Left renal cortex interstitium (tissue), 4 donors: ENCODE data around the gene TMOD2. TPM values are rescaled to one million over a fixed set of nuclear protein-coding genes. Genes with fewer than 3 reads are reported as not detected.

ENCODE experiments used
- DNase-seq, 4 donors: peaks; one replicate each; pipeline ENCODE4 v3.0.0-alpha.2; 2013; ENCODE audit warnings: low read depth in 4 of 4, low spot score in 2 of 4, missing footprints in 1 of 4
- polyA plus RNA-seq, 4 donors: library from polyadenylated mRNA; unstranded; fragments of 120-200 nt; gene quantifications; one replicate each; pipeline ENCODE4 v1.2.1, GENCODE V29; 2013; ENCODE audit not compliant: insufficient read length in 4 of 4

Gene TMOD2
- 1 to 10 TPM; 4.0 to 5.8 (median 4.3) TPM for polyA plus RNA-seq

- DNase-seq, result no peak
These were observed at the start of gene TMOD2 for GRCh38 chr15:51750792-51751696. Gene TMOD2, plus strand, starts transcription at chr15:51751597. Its CDS starts 14,845 bp downstream, at chr15:51766442.

- no peak for DNase-seq
These were observed 48.7 kb upstream of the TMOD2 start for GRCh38 chr15:51702710-51703109.

- no peak for DNase-seq
These were observed 45.1 kb upstream of the TMOD2 start for GRCh38 chr15:51706291-51706690.

GRCh38 chr15:51706926-51707608 is 44.3 kb upstream of the TMOD2 start:
- no peak for DNase-seq

GRCh38 chr15:51708013-51708412 is 43.4 kb upstream of the TMOD2 start:
- DNase-seq, result no peak

GRCh38 chr15:51709031-51709430 is 42.4 kb upstream of the TMOD2 start:
- DNase-seq, result no peak

GRCh38 chr15:51714162-51714561 is 37.2 kb upstream of the TMOD2 start:
- DNase-seq, result no peak

GRCh38 chr15:51714911-51715310 is 36.5 kb upstream of the TMOD2 start:
- no peak for DNase-seq

GRCh38 chr15:51718219-51718618 is 33.2 kb upstream of the TMOD2 start:
- no peak for DNase-seq

- no peak for DNase-seq
These were observed 32.7 kb upstream of the TMOD2 start for GRCh38 chr15:51718746-51719145.

- no peak for DNase-seq
These were observed 31.0 kb upstream of the TMOD2 start for GRCh38 chr15:51720201-51720995.

GRCh38 chr15:51721199-51721960 is 30.0 kb upstream of the TMOD2 start:
- no peak for DNase-seq

- no peak for DNase-seq
These were observed 27.2 kb upstream of the TMOD2 start for GRCh38 chr15:51724199-51724598.

GRCh38 chr15:51724673-51725072 is 26.7 kb upstream of the TMOD2 start:
- no peak for DNase-seq

GRCh38 chr15:51726302-51727073 is 24.9 kb upstream of the TMOD2 start:
- DNase-seq, result no peak

- no peak for DNase-seq
These were observed 24.1 kb upstream of the TMOD2 start for GRCh38 chr15:51727141-51727897.

- no peak for DNase-seq
These were observed 19.7 kb upstream of the TMOD2 start for GRCh38 chr15:51731549-51732267.

GRCh38 chr15:51732646-51733045 is 18.8 kb upstream of the TMOD2 start:
- no peak for DNase-seq
